HG02759 (cell line): Measurements from ENCODE around the gene ZDHHC11B.
"Not testable (repeated sequence)": the region's sequence is repeated elsewhere in the genome, so short reads cannot be mapped to it uniquely, and the experiment has no call there.

Experiments
- ATAC-seq: cut with Tn5 transposase; IDR thresholded peaks from one replicate; pipeline ENCODE4 v1.9.1; 2021; ENCODE audit warnings: mild to moderate bottlenecking, moderate library complexity; ENCODE audit not compliant: unreplicated experiment

ZDHHC11B gene

DNA sequence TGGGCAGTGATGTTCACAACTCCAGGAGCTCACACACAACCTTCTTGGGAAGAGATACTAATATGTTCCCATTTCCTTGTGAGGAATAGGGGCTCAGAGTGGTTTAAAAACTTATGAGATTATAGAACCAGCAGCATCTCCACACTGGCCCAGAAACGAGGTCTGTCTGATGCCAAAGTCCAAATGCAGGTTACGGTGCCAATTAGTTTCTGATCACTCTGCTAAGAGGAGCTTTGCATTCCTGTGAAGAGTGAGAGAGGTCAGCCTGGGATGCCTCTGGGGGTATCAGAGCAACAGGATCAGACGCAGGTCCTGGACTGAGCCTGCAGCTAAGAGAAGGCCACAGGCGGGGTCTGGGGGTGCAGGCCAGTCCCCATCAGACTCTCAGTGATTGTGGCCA lies 61.2 kb downstream of the ZDHHC11B start:
- ATAC-seq: not testable (repeated sequence)

DNA sequence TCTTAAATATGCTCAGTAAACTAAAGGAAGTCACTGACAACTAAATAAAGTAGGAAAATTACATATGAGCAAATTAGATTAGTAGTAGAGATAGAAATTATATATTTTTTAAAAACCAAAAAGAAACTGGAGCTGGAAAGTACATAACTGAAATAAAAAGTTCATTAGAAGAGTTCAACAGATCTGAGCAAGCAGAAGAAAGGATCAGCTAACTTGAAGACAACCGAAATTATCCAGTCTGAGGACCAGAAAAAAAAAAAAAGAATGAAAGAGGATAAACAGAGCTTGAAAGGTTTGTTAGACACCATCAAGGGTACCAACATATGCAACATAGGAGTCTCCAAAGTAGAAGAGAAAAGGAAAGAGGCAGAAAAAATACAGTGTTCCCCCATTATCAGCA lies 65.2 kb downstream of the ZDHHC11B start:
- ATAC-seq: not testable (repeated sequence)

DNA sequence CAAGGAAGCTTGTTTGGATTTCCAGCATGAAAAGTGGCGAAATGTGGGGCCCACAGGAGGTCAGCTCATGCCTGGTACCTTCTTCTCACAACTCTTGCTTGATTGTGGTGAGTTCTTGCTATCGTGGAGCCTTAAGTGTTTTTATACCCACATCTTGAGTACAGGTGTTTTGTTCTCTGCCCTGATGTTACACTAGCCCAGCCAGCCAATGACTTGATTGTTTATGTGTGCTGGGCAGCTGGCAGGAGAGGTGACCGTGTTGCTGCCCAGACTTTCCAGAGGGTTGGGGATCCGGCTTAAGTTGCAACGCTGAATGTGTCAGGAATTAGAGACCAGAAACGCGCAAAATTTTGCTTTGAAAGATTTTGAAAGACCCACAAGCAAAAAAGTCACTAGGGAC lies 67.4 kb downstream of the ZDHHC11B start:
- no peak for ATAC-seq

DNA sequence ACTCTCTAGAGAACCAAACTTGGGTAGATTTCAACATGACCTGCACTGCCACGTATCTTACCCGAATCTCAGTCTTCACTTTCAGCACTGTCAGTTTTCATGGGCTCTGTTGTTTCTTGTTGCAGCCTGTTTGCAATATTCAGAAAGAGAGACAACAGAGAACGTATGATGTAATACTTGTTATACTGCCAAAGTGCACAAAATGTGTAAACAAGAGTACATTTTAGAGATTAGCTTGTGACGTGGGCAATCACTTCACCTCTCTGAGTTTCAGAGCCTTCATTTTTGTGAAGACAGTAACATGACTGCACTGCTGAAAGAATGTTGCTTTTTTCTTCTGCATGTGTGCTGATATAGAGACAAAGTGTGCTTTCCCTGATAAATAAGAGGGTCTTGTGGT lies 67.8 kb downstream of the ZDHHC11B start:
- not testable (repeated sequence) for ATAC-seq

DNA sequence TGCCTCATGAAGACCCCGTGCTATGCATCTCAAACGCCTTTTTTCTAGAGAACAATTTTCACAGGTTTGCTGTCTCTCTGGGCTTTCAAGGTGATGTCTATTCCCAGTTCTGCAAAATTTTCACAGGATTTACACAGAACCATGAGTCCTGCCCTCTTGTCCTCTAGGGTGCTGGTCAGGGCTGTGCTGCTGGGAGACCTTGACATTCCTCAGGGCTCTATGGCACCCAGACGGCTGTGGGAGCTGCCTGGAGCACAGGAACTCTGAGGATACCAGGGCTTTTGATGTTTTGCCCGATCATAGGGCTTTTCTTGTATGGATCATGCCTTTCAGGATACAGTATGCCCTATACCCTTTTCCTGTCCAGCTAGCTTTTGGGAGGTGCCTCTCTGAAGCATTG lies 68.9 kb downstream of the ZDHHC11B start:
- not testable (repeated sequence) for ATAC-seq

DNA sequence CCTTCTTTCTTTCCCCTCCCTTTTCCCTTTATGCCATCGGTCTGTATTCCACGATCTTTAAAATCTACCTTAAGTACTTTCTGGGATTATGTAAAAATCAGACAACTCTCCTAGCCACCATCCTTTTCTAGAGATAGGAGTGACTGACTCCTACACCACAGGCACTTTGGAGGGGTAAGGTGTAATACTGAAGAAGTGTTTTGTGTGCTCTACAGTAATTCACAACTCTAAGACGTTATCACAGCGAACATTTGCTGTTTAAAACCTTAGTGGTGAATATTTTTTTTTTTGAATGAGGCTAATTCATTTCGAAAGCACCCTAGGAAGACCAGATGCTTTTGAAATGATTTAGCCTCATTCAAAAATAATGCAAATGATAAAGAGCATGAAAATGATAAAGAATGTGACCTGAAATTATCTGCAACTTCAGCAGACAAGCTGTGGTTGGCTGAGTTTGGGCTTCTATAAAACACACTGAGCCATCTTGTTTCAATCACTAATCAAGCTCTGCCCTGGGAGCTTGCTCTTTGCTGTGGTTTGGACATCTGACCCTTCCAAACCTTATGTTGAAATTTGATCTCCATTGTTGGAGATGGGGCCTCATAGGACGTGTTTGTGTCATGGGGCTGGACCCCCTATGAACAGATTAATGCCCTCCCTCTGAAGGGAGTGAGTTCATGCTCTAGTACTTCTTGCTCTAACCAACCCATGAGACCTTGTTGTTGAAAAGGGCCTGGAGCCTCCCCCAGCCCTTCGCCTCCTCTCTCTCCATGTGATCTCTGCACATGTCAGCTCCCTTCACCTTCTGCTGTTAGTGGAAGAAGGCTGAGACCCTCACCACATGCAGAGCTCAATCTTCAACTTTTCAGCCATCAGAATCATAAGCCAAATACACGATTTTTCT lies 70.1 kb downstream of the ZDHHC11B start:
- not testable (repeated sequence) for ATAC-seq

DNA sequence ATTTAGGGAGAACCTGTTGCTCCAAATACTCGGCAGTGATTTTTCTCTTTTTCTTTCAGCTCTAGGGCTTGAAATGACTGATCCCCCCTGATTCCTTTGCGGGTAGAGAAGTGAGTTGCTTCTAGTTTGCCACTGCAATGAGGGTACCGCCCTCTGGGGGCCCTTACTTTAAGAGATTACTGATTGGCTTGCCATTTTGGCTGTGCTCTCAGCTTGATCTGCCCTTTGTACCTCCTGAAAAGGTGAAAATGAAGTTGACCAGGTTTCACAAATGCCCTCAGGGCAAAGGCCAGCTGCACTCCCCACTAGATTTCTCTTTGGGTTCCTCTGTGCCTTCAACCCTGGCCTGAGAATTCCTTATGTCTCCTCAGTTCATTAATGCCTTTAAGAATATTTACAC lies 70.8 kb downstream of the ZDHHC11B start:
- not testable (repeated sequence) for ATAC-seq

DNA sequence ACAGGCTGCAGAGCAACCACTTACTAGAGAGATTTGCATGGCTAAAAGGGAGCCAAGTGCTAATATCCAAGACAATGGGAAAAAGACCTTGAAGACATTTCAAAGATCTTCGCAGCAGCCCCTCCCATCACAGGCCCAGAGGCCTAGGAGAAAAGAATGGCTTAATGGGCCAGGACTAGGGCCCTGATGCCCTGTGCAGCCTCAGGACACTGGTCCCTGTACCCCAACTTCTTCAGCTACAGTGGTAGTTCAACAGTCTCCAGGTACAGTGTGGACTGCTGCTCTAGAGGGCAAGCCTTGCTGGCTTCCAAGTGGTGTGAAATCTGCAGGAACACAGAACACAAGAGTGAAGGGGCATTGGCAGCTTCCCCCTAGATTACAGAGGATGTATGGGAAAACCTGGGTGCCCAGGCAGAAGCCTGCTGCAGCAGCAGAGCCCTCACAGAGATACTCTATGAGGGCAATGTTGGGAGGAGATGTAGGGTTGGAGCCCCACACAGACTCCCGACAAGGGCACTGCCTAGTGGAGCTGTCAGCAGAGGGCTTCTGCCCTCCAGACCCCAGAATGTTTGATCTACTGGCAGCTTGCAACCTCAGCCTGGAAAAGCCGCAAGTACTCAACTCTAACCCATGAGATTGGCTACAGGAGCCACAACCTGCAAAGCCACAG lies 75.5 kb downstream of the ZDHHC11B start:
- ATAC-seq: not testable (repeated sequence)

DNA sequence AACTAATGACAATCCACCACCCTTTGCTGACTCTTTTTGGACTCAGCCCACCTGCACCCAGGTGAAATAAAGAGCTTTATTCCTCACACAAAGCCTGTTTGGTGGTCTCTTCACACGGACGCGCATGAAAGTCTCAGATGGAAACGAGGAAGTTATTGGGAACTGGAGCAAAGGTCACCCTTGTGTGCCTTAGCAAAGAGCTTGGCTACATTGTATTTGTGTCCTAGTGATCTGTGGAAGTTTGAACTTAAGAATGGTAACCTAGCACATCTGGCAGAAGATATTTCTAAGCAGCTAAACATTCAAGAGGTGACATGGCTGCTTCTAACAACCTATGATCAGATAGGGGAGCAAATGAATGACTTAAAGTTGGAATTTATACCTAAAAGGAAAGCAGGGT lies 76.2 kb downstream of the ZDHHC11B start:
- not testable (repeated sequence) for ATAC-seq

DNA sequence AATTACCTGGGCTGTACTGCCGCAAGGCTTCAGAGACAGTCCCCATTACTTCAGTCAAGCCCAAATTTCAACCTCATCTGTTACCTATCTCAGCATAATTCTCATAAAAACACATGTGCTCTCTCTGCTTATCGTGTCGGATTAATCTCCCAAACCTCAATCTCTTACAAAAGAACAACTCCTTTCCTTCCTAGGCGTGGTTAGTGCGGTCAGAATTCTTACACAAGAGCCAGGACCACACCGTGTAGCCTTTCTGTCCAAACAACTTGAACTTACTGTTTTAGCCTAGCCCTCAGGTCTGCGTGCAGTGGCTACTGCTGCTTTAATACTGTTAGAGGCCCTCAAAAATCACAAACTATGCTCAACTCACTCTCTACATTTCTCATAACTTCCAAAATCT lies 78.4 kb downstream of the ZDHHC11B start:
- not testable (repeated sequence) for ATAC-seq

DNA sequence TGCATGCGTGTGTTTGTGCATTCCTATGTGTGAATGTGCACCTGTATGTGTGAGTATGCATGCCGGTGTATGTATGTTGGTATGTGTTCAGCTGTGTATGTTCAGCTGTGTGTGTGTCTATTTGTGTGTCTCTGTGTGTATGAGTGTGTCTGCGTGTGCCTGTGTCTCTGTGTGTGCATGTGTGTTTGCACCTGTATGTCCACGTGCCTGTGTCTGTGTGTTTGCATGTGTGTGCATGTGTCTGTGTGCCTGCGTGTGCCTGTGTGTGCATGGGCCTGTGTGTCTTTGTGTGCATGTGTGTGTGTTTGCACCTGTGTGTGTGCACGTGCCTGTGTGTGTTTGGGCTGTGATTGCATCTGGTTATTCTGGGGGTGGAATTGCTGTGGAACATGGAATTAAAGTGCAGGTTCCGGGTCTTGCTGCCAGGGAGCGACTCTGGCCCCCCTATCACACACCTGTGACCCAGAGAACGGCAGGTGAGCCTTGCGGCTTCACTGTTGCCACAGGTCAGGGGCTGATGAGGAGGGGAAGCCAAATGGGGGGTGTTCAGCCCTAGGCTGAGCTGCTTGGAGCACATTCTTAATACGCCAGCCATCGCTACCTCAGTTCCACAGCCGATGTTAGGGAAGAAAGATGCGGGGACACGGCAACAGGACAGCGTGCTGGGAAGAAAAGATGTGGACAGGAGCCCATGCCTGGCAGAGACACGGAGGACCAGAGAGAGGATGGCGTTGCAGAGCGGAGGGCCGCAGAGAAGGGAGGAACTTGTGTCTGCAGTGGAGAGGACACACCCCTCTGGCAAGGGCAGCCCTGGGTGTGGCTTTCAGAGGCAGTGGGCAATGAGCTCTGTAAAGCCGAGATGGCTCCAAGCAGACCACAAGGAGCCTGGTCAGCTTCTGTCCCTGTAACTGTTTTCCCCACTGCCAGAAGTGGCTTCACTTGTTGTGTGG lies 87.5 kb downstream of the ZDHHC11B start:
- ATAC-seq: not testable (repeated sequence)

DNA sequence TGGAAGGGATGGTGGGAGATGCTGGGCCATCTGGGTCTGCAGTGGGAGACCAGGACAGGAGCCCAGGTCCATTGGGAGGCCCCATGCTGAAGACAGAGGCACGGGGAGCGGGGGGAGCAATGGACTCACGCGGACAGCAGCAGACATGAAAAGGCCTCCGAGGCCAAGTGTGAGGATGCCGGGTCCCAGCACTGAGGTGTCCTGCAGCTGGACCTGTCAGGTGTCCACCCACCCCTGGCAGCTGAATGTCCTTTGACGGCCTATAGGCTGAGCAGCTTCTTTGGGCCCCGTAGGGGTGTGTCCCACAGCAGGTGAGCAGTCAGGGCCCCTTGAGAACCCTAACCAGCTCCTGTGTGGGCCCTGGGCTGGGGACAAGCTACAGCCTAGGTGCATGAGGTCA lies 88.3 kb downstream of the ZDHHC11B start:
- ATAC-seq: not testable (repeated sequence)

DNA sequence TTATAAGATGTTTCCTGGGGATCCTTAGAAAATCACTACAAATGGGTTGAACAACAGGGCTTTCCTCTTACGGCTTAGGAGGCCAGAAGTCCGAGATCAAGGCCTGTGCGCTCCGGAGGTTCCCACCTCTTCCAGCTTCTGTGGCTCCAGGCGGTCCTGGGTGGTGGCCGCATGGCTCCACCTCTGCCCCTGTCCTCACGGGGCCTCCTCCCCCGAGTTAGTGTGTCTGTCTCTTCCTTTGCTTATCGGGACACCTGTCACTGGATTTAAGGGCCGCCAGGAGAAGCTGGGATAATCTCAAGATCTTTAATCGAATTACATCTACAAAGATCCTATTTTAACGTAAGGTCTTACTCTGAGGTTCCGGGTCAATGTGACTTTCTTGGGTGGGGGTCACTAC lies 89.1 kb downstream of the ZDHHC11B start:
- ATAC-seq: not testable (repeated sequence)

DNA sequence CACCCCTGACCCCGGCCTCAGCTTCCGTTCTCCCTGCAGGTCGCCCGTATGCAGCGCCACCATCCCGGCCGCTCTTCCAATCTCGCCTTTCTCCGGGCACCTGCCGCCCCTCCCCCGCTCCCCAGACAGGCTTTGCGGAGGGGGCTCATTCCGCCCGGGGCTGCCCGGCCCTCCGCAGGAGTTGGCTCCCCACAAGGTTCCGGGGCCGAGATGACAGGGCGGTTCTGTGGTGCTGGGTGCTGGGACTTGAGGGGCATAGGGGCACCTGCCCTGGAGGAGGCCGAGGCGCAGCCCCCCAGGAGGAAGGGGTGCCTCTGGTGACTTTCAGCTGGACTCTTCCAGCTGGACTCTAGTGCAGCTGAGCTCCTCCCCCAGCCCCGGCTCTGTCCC lies 90.5 kb downstream of the ZDHHC11B start:
- ATAC-seq: not testable (repeated sequence)

DNA sequence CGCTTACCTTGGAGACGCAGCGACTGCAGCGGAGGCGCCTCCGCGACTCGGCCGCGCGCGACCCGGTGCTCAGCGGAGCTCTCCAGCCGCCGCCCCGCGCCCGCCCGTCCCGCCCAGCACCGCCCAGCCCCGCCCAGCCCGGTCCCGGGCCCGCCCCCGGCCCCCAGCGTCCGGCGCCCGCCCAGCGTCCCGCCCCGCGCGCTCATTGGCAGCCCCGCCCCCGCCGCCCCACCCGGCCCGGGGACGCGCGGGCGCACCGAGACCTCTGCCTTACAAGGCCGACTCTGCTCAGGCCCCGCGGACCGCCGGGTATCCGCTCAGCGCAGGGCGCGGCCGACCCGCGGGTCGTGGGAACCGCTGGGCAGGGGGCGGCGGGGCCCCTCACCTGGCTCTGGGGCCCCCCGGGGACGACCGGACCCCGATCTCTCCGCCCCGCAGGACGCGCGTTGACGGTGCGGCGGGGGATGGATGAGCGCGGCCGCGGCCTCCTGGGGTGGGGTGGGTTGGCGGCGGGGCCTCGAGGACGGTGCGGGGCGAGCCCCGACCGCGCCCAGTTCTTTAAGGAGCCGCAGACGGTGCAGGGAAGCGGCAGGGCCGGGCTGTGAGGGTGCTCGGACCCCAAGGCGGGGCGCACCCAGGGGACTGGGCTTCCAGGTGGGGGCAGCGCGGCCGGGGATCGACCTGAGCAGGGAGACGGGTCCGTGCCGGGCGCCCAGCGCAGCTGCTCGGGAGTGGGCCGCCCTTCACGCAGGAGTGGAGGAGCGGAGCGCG lies 91.1 kb downstream of the ZDHHC11B start, which contains the start of gene TPPP:
TSS of gene TPPP (minus strand) at position 82 of the 771 bp plus-strand sequence. CDS start 15,292 bp downstream, outside the sequence.
- ATAC-seq: peak; percentile 88

DNA sequence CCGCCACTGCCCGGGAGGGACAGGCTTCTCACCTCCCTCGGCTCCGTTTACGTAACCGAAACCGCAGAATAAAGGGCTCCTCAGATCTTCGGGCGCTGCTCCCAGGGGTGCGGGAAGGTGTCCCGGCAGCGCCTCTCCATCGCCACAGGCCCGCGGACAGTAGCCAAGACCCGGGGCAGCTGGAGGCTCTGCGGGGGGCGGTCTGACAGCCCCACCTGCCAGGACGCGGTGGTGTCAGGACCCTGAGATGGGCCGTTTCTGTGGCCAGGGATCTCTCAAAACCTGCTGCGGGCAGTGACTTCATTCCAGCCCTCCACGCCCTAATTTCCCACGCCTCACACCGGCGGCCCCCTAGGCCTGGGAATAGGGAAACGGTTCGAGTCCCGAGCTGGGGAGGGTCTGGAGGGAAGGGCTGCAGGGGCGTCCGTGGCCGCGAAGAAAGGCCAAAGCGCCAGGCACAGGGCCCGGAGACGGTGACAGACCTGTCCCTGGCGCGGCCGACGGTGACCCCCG lies 91.9 kb downstream of the ZDHHC11B start:
- peak; percentile 18 for ATAC-seq

DNA sequence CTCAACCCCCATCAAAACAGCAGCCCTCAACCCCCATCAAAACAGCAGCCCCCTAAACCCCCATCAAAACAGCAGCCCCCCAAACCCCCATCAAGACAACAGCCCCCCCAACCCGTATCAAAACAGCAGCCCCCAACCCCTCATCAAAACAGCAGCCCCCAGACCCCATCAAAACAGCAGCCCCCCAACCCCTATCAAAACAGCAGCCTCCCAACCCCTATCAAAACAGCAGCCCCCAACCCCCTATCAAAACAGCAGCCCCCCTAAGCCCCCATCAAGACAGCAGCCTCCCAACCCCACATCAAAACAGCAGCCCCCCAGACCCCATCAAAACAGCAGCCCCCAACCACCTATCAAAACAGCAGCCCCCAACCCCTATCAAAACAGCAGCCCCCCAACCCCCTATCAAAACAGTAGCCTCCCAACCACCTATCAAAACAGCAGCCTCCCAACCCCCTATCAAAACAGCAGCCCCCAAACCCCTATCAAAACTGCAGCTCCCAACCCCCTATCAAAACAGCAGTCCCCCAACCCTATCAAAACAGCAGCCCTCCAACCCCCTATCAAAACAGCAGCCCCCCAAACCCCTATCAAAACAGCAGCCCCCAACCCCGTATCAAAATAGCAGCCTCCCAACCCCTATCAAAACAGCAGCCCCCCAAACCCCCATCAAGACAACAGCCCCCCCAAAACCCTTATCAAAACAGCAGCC lies 92.6 kb downstream of the ZDHHC11B start:
- no peak for ATAC-seq

DNA sequence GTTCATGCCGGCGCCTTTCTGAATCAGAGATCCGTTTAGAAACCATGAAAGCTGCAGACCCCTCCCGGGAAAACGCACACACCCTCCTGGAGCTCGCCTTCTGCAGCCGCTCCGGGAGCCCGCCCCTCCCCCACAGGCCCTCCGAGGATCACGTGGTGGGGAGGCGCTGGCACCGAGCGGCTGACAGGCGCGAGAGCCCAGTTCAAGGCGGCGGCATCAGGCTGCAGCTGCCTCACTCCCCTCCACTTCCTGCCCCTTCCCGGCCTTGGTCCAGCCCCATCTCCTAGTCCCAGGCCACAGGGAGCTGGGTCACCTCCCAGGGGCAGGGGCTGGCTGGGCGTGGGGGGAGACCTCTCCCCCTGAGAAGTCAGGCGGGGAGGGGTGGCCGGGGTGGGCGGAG lies 93.5 kb downstream of the ZDHHC11B start:
- ATAC-seq: not testable (repeated sequence)

DNA sequence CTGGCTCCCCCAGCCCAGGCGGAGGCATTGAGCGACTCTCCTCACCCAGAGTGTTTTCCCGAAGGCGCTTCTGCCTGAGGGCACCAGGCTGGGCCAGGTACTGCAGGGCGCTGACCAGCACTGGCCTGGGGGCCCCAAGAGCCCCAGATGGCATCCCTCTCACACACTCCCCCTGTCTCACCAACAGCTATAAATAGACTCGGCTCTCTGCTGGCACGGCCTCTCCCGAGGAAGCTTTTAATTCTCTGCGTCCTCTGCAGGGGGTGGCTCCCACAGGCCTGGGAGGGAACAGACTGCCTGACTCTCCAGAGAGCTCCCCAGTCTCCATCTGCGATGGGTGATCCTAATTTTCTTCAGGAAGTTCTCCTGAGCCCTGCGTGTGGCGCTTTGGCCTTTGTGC lies 94.2 kb downstream of the ZDHHC11B start:
- ATAC-seq: not testable (repeated sequence)
